Measurements from ENCODE around the gene BTN2A1. TPM values are rescaled to one million over a fixed set of nuclear protein-coding genes. Genes with fewer than 3 reads are reported as not detected.

BTN2A1 gene
- total RNA-seq, 4 donors from 2014 or later: 15.7 to 29.0 (median 17.1) TPM

DNA sequence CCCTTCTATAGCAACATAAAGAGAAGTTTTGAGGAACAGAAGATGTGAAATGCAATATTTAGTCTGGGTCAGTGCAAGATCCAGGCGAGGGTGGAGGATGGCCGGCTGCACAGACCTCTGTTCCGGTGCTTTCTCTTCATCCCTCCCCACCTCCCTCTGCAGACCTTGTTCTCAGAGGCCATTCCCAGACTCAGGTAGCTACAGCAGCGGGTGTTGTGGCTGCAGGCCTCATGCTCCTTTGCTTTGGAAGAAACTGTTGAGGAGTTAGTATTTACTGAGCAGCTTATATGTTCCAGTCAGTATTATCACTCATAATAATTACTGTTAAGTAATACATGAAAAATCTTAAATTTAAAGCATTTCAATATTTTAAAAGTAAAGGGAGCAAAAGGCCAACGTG lies 15.8 kb upstream of the BTN2A1 start:
- peaks cover 0 to 27% (median 8%) of the 10 kb centered on the region in 4 donors for H3K4me1 ChIP-seq
- H3K27me3 ChIP-seq: no peaks in the 10 kb centered on the region
- no peak overlapping the region for H3K27ac ChIP-seq
- WGBS, 2 donors: 67 to 72% methylated on average over 5 of the region's 5 CpGs
- no peaks in the 10 kb centered on the region for H3K9me3 ChIP-seq
- peak overlapping the region in 2 of 4 donors; percentile 5 to 63 for H3K4me3 ChIP-seq
- H3K36me3 ChIP-seq: peaks cover 0 to 29% (median 0%) of the 10 kb centered on the region in 3 donors
- no peak for TF ChIP-seq POLR2A (IDR thresholded peaks at IDR 0.05)
- TF ChIP-seq, protein P1, sequence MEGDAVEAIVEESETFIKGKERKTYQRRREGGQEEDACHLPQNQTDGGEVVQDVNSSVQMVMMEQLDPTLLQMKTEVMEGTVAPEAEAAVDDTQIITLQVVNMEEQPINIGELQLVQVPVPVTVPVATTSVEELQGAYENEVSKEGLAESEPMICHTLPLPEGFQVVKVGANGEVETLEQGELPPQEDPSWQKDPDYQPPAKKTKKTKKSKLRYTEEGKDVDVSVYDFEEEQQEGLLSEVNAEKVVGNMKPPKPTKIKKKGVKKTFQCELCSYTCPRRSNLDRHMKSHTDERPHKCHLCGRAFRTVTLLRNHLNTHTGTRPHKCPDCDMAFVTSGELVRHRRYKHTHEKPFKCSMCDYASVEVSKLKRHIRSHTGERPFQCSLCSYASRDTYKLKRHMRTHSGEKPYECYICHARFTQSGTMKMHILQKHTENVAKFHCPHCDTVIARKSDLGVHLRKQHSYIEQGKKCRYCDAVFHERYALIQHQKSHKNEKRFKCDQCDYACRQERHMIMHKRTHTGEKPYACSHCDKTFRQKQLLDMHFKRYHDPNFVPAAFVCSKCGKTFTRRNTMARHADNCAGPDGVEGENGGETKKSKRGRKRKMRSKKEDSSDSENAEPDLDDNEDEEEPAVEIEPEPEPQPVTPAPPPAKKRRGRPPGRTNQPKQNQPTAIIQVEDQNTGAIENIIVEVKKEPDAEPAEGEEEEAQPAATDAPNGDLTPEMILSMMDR (IDR thresholded peaks at IDR 0.05): no peak
- TF ChIP-seq EP300 (IDR thresholded peaks at IDR 0.05): no peak
- no peak for DNase-seq (ENCODE audit: low spot score in 2 of 2)

DNA sequence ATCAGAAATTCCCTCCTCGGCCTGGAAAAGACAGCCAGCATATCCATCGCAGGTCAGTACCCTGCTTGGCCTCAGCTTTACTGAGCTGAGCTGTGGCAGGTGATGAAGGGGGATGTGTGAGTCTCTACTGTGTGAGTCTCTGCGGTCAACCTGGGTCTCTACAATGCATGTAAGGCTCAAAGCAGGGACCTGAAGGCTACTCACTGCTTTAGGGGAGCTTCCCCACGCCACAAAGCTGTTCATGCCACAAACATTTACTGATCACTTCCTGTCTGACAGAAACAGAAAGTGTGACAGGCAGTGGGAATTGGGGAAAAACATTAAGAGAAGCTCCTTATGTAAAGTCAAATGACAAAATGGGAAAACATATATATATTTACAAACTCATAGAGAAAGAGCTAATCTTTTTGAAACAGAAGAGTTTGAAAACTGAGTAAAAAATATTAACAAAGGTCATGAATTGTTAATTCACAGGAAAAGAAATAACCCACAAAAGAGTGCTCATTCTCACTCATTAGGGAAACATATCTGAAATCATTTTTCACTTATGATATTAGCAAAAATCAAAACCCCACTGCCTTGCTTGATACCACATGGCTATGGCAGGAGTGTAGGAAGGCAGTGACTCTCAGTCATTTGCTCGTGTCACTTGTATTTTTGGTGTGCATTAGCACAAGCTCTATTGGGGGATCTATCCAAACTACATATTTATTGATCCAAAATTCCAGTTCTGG lies 11.7 kb upstream of the BTN2A1 start:
- Histone ChIP-seq H3K36me3 (peaks cover 0 to 69% (median 3%) of the 10 kb centered on the region in 3 donors), H3K9me3 (no peaks in the 10 kb centered on the region), H3K27ac (peak overlapping the region in 1 of 4 donors; percentile 19), H3K4me1 (peaks cover 0 to 13% (median 4%) of the 10 kb centered on the region in 4 donors), H3K4me3 (no peak overlapping the region), H3K27me3 (no peaks in the 10 kb centered on the region)
- TF ChIP-seq, protein P1 (IDR thresholded peaks at IDR 0.05): no peak
- no peak for TF ChIP-seq EP300 (IDR thresholded peaks at IDR 0.05)
- no peak for TF ChIP-seq POLR2A (IDR thresholded peaks at IDR 0.05)
- no peak for DNase-seq (ENCODE audit: low spot score in 2 of 2)
- WGBS, 2 donors: 69 to 84% methylated on average over 5 of the region's 5 CpGs

DNA sequence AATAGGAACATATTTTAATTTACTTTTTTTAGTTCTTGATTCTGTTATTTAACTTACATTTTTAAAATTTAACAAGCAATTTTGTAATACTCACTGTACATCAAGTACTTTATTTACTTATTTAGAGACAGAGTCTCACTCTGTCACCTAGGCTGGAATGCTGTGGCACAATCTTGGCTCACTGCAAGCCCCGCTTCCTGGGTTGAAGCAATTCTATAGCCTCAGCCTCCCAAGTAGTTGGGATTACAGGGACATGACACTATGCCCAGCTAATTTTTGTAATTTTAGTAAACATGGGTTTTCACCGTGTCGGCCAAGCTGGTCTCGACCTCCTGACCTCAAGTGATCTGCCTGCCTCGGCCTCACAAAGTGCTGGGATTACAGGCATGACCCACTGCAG lies 10.5 kb upstream of the BTN2A1 start:
- Histone ChIP-seq H3K27me3 (no peaks in the 10 kb centered on the region), H3K9me3 (no peaks in the 10 kb centered on the region)

DNA sequence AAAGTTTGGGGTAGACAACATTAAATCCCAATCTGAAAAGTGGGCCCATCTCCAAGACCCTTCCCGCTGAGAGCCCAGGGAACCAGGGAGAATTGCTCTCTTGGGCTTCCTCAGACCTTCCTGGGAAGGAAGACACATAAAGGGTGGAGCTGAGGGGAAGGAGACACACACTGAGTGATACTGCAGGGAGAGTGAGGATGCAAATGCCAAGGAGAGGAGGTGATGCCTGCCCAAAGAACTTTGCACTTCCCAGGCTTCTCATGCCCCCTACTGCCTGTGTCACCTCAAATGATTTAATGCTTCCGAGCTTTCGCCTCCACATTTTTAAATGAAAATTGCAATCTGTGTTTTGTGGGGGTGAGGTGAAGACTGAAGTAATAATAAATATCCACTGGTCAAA lies 7.5 kb upstream of the BTN2A1 start:
- Histone ChIP-seq H3K4me3 (no peak overlapping the region), H3K27me3 (no peaks in the 10 kb centered on the region), H3K9me3 (no peaks in the 10 kb centered on the region), H3K4me1 (no peaks in the 10 kb centered on the region), H3K36me3 (peaks cover 0 to 69% (median 3%) of the 10 kb centered on the region in 3 donors), H3K27ac (no peak overlapping the region)
- TF ChIP-seq, protein P1 (IDR thresholded peaks at IDR 0.05): no peak
- TF ChIP-seq POLR2A (IDR thresholded peaks at IDR 0.05) (no peak), EP300 (IDR thresholded peaks at IDR 0.05) (no peak)
- WGBS, 2 donors: 86 to 99% methylated on average over 3 of the region's 3 CpGs
- DNase-seq (ENCODE audit: low spot score in 2 of 2): no peak

More for the DNA sequence above, 10.5 kb upstream of the BTN2A1 start:
- 67 to 70% methylated on average over 5 of the region's 5 CpGs for WGBS, 2 donors
- Histone ChIP-seq H3K27ac (no peak overlapping the region), H3K4me3 (no peak overlapping the region), H3K36me3 (peaks cover 0 to 80% (median 3%) of the 10 kb centered on the region in 3 donors), H3K4me1 (peaks cover 0 to under 1% (median 0%) of the 10 kb centered on the region in 4 donors)
- no peak for DNase-seq (ENCODE audit: low spot score in 2 of 2)
- TF ChIP-seq, protein P1 (IDR thresholded peaks at IDR 0.05): no peak
- TF ChIP-seq POLR2A (IDR thresholded peaks at IDR 0.05) (no peak), EP300 (IDR thresholded peaks at IDR 0.05) (no peak)

DNA sequence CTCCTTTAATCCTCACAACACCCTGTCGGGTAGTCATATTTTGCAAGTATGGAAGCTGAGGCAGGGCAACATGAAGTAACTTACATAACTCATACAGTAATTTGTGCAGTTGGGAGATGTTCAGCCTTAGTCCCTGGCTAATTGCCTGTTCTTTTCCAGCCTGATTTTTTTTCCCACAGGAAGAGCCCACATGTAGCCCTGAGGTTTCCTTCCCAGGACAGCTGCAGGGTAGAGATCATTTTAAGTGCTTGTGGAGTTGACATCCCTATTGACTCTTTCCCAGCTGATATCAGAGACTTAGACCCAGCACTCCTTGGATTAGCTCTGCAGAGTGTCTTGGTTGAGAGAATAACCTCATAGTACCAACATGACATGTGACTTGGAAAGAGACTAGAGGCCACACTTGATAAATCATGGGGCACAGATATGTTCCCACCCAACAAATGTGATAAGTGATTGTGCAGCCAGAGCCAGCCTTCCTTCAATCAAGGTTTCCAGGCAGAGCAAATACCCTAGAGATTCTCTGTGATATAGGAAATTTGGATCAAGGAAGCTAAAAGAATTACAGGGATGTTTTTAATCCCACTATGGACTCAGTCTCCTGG lies 5.0 kb upstream of the BTN2A1 start:
- no peak for DNase-seq (ENCODE audit: low spot score in 2 of 2)
- no peak overlapping the region for H3K4me3 ChIP-seq
- H3K9me3 ChIP-seq: no peaks in the 10 kb centered on the region
- H3K36me3 ChIP-seq: peaks cover 0 to 44% (median 3%) of the 10 kb centered on the region in 3 donors
- H3K4me1 ChIP-seq: peaks cover 0 to 7% (median 0%) of the 10 kb centered on the region in 4 donors
- H3K27ac ChIP-seq: no peak overlapping the region
- TF ChIP-seq POLR2A (IDR thresholded peaks at IDR 0.05): no peak
- TF ChIP-seq, protein P1 (IDR thresholded peaks at IDR 0.05): no peak
- no peak for TF ChIP-seq EP300 (IDR thresholded peaks at IDR 0.05)
- WGBS, 2 donors: 76 to 81% methylated on average over 1 of the region's 1 CpG
- H3K27me3 ChIP-seq: no peaks in the 10 kb centered on the region

Data from tibial nerve (tissue), 4 donors.